NB4 (cell line): ENCODE data around the gene SERINC2.

Experiments
- DNase-seq: peaks from one replicate; pipeline ENCODE4 v3.0.0; 2010; ENCODE audit warnings: low read depth
- H3K4me3 ChIP-seq: one replicate; pipeline ENCODE4 v1.5.1; 2011; ENCODE audit warnings: mild to moderate bottlenecking, low read depth, low read length, moderate library complexity
- CTCF ChIP-seq: IDR thresholded peaks from one replicate; pipeline ENCODE4 v1.5.1; 2012; ENCODE audit warnings: low read depth, low read length
- MAX ChIP-seq: IDR thresholded peaks from 2 replicates; pipeline ENCODE4 v1.6.1; 2011; ENCODE audit warnings: low read depth, low read length
- MYC ChIP-seq: IDR thresholded peaks from 2 replicates; pipeline ENCODE4 v1.6.1; 2011; ENCODE audit warnings: low read depth, low read length
- POLR2A ChIP-seq: IDR thresholded peaks from 2 replicates; pipeline ENCODE4 v1.6.1; 2011; ENCODE audit warnings: mild to moderate bottlenecking; ENCODE audit not compliant: insufficient read length; ENCODE audit errors: extremely low read depth

The SERINC2 gene

GRCh38 chr1:31370565-31370964, 42.4 kb upstream of the SERINC2 start:
- H3K4me3 ChIP-seq, result no peak overlapping the region
- no peak for DNase-seq
- TF ChIP-seq CTCF, result no peak
- no peak for TF ChIP-seq MAX
- no peak for TF ChIP-seq MYC
- TF ChIP-seq POLR2A, result no peak

- DNase-seq, result no peak
- TF ChIP-seq MAX (no peak), MYC (no peak), CTCF (no peak), POLR2A (no peak)
- no peak overlapping the region for H3K4me3 ChIP-seq
Observed at GRCh38 chr1:31371121-31371959, 41.7 kb upstream of the SERINC2 start.

GRCh38 chr1:31372051-31372450, 41.0 kb upstream of the SERINC2 start:
- TF ChIP-seq MAX (no peak), CTCF (no peak), POLR2A (no peak), MYC (no peak)
- no peak for DNase-seq
- no peak overlapping the region for H3K4me3 ChIP-seq

- TF ChIP-seq POLR2A (no peak), CTCF (no peak), MAX (no peak), MYC (no peak)
- no peak for DNase-seq
- H3K4me3 ChIP-seq, result no peak overlapping the region
Observed at GRCh38 chr1:31372751-31373055, 40.3 kb upstream of the SERINC2 start.

DNA sequence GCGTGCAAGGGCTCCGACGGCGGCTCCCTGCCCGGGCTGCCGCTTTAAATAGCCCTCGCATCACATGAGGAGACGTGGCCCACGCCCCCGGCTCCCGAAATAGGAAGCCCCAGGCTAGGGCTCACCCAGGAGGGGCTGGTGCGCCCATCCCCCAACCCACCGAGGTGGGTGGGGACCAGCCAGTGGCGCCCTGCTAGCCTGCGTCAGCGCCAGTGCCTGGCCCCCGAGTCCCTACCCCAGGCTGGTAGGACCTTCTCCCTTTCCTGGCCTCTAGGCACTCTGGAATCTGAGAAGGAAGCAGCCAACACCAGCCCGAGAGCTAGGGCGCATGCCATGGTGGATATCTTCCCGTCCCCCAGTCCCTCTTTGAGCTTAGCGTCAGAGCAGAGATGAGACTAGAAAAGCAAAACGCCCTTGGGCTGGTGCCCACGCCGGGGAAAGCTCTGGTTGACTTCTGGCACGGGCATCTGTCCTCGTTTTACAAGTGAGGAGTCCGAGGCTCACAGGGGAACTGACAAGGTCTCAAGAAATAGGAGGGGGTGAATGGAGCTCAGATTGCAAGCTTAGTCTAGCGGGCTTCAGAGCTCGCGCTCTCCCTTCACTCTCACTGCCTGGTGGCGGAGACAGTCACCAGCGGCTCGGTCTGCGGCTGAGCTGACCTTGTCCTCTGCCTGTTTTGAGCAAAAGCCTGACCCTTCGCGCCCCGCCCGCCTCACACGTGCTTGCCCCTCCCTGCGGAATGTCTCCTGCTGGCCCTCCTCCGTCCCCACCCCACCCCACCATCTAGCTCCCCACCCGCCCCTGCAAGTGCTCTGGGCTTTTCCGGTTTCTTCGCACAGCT, 39.7 kb upstream of the SERINC2 start, which contains the start of gene FABP3:
TSS of gene FABP3 (minus strand) at position 21 of the 841 bp plus-strand sequence. CDS start 62 bp downstream, outside the sequence.
- no peak within 1 kb of the TSS for H3K4me3 ChIP-seq
- peak; percentile 56 for DNase-seq
- no peak for TF ChIP-seq MYC
- TF ChIP-seq POLR2A, result no peak
- TF ChIP-seq MAX, result no peak
- TF ChIP-seq CTCF, result no peak
